EL (cell line): ENCODE data around the gene ARHGAP27.
A peak's percentile ranks its signal among the peaks of the same experiment; 100 is the strongest.

Experiments used
- DNase-seq: peaks from one replicate; pipeline ENCODE4 v3.0.0-alpha.2; 2016

Gene ARHGAP27

GRCh38 chr17:45430006-45430737, 2.5 kb downstream of the ARHGAP27 start:
- no peak for DNase-seq

- no peak for DNase-seq
Measured at GRCh38 chr17:45429339-45430005, 3.2 kb downstream of the ARHGAP27 start.

GRCh38 chr17:45428931-45429338, 3.7 kb downstream of the ARHGAP27 start:
- no peak for DNase-seq

DNA sequence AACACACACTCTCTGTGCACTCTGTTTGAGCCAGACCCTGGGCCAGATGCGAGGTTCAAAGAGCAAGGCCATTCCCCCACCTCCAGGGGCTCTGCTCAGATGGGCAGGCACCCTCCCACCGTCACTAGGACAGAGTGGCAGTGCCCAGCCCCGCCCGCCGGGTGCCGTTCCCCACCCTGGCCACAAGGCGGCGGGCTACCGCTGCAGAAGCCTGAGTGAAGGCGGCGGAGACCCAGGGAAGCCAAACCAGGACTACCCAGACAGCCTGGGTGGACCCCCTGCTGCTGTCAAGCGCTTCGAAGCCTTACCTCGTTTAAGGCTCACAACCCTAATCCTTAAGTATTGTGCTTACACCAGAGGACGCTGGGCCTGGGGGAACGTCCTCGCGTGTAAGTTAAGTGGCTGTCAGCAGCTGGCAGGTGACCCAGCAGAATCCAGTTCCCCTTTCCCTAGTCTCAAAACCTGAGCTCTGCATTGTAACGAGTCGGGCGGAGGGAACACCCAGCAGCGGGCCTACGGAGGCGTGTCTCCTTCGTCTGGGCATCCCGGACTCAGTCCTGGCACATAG, 4.5 kb downstream of the ARHGAP27 start:
- peak; percentile 72 for DNase-seq

DNA sequence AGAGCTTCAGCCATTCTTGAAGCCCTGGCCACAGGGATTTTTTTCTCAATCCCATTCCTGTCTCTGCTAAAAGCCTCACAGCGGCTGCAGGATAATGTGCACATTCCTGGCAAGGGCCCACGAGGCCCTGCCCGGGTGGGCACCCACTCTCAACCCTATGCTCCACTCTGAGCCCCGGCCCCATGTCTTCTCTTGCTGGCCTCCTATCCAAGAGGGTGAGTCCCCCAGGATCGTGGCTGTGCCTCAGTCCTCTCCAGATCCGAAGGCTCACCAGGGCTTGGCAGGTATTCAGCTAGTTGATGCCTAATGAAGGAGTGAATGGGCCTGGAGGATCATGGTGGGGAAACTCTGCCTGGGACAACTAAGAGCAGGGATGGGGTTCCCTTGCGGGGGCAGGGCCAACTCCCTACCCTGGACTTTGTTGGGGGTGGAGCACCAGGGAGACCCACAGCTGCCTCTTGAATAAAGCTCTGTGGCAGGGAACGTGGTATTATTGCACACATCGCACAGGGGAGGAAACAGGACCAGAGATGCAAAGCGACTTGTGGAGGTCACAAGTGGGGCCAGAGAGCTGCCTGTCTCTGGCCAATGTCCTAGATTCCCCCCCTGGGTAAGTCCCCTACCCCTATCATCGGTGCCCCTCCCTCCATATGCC, 5.4 kb downstream of the ARHGAP27 start:
- no peak for DNase-seq

- no peak for DNase-seq
Measured at GRCh38 chr17:45426561-45426960, 6.1 kb downstream of the ARHGAP27 start.

DNA sequence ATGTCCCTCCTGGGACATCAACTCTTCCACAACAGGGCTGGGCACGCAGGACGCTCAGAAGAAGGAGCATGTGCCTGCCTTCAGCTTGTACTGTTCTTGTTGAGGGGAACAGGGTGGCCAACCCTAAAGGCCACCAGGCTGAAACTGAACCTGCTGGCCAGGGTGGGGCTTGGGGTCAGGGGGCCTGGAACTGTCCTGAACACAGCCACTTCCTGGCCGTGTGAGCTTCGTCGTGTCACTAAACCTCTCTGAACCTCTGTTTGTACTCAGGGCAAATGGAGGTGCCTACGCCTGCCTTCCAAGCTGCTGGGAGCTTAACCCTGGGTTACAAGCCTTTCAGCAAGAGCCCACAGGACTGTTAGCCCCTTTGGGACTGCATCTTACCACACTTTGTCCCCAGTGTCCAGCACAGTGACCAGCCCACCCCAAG, 6.7 kb downstream of the ARHGAP27 start:
- DNase-seq, result no peak

DNA sequence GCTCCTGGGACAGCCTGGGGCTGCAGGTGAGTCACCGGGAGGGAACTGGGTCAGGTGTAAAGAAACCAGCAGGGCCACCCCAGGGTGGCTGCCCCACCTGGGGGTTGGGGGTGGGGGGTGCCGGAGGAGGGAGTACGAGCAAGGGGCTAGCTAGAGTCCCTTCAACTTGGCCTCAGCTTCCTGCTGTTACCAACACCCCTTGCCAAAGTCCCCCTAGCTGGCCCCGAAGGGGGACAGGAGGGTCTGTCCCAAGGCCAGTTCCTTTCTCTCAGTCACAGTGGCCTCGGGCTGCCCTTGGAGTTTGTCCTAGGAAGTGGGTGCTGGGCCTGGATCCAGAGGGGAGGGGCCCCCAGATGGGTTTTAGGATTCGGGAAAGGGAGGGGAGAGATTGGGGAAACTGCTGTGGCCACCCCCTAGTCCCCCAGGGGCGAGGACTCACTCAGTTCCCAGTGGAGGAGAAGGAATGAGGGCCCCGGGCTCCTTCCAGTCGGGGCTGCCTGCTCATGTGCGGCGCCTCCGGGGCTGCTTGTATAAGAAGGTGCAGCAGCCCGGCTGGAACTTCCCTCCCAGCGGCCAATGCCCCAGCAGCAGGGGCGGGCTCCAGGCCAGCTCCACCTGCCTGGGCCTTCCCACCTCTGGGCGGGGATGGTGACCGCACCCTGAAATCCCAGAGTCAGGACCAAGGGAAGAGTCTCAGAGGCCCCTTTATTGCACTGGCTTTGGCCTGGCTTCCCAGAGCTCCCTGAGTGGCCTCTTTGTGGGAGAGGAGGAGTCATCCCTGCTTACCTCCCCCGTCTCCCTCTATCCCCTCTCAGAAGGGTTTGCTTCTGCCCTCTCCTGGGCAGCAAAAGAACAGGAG, 7.3 kb downstream of the ARHGAP27 start:
- peak; percentile 80 for DNase-seq

DNA sequence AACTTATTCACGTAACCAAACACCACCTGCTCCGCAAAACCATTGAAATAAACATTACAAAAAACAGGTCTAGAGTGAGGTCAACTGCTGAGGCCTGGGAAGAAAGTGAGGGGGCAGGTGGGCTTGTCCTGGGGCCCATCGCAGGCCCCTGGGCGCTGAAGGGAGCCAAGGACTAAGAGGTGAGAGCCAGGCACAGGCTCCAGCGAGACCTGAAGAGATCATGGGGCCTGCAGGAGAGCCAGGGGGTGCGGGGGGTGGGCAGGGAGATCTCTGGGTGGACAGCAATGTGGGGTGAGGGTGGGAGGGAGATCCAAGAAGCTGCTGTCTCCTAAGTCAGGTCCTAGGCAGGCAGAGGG, 7.9 kb downstream of the ARHGAP27 start:
- no peak for DNase-seq

DNA sequence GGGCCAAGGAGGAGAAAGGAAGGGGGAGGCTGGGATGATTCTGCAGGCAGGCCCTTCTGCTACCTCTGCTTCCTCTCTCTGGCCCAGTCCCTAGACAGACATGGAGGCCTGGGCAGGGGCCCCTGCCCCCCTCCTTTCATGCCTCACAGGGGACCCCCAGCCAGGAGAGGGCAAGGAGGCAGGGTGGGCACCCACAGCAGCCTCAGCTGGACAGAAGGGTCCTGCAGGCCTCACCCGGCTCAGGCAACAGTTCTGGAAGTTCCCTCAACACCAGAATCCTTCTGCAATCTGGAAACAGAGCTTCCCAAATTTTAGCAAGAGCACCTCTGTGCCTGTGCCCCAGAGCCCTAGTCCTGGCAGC, 8.7 kb downstream of the ARHGAP27 start:
- no peak for DNase-seq

- DNase-seq, result no peak
Measured at GRCh38 chr17:45423304-45423974, 9.2 kb downstream of the ARHGAP27 start.

DNA sequence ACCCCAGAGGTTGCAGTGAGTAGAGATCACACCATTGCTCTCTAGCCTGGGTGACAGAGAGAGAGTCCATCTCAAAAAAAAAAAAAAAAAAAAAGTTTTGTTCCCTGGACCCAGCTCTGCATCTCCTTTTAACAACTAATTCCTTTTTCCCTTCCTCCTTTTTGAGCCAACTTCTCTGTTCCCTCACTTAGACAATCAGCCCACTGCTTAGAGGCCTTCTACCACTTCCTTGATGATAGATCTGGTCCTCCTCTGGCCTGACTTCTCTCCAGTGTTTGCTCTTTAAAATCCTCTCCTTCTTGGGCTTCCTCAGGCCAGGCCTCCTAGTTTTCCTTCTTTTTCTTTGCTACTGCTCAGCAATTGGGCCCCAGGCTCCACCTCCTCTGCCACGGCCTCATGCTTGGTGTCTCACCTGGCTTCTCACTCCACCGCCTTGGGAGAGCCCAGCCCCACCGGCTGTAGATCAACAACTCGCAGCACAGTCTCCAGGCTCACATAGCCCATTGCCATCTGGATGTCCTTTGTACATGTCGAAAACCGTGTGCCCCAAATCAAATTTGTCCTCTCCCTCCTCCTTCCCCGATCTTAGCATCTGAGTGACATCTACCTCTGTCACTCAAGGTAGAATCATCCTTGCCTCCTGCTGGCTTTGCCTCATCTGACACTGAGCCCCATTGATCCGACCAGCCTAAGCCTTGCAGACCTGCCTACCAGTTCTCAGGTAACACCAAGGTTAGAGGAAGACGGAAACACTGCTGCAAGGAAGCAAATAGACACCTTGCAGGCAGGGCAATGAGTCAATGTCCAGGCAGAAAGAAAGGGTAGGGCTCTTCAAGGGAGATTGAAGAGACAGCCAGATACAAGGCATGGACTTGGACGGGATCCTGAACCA, 17.4 kb downstream of the ARHGAP27 start:
- DNase-seq, result no peak

- no peak for DNase-seq
Measured at GRCh38 chr17:45413498-45413923, 19.2 kb downstream of the ARHGAP27 start.

GRCh38 chr17:45411348-45412105, 21.1 kb downstream of the ARHGAP27 start:
- no peak for DNase-seq

- DNase-seq, result no peak
Measured at GRCh38 chr17:45410144-45411091, 22.3 kb downstream of the ARHGAP27 start.

DNA sequence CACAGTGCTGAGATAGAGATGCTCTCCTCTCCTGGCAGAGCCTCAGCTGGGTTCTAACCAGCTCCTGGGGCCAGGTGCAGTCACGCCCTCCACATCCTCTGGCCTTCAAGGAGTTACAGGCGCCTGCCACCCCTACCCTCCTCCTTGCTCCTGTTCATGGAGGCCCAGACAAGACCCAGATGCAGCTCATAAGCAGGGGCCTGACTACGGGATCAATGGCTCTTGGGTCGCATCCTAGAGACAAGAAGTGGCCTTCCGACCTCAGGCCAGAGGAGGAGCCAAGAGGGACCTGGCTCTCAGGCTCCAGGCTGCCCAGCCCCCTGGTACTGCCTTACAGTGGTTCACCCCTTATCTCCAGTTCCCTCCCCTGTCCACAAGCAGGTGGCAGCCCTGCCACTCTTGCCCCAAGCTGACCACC, 23.0 kb downstream of the ARHGAP27 start:
- DNase-seq, result no peak

- DNase-seq, result no peak
Measured at GRCh38 chr17:45408611-45409421, 23.9 kb downstream of the ARHGAP27 start.

DNA sequence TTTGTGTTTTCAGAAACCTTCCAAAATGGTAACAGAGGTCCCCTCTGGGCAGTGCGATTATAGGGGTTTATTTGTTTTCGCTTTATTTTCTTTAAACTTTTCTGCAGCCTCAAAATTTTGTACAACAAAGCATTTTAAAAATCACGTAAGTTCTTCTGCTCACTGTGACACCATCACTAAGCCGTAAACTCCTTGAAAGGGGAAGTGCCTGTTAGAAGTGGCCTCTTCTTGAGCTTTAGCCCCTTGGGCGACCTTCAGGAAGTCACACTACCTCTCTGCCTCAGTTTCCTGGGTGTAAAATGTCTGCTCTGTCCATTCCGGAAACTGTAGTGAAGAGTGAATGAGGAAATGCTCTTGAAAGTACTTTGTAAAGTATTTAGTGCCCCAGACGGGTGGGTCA, 26.6 kb downstream of the ARHGAP27 start:
- no peak for DNase-seq
